HG02943 (cell line): ENCODE measurements around the gene NOXA1.
"Not testable (repeated sequence)": the region's sequence is repeated elsewhere in the genome, so short reads cannot be mapped to it uniquely, and the experiment has no call there.

Source experiments
- ATAC-seq: cut with Tn5 transposase; IDR thresholded peaks from one replicate; pipeline ENCODE4 v1.9.1; 2021; ENCODE audit warnings: mild to moderate bottlenecking, low read depth, moderate library complexity; ENCODE audit not compliant: unreplicated experiment

Gene NOXA1

GRCh38 chr9:137404961-137405567 lies 18.1 kb upstream of the NOXA1 start:
- no peak for ATAC-seq

- no peak for ATAC-seq
Measured at GRCh38 chr9:137405677-137406081, 17.5 kb upstream of the NOXA1 start.

GRCh38 chr9:137406085-137406760 lies 17.0 kb upstream of the NOXA1 start:
- ATAC-seq, result no peak

- no peak for ATAC-seq
Measured at GRCh38 chr9:137406876-137407589, 16.2 kb upstream of the NOXA1 start.

GRCh38 chr9:137407590-137408300 lies 15.4 kb upstream of the NOXA1 start:
- no peak for ATAC-seq

GRCh38 chr9:137408651-137409405 lies 14.4 kb upstream of the NOXA1 start:
- no peak for ATAC-seq

- ATAC-seq, result no peak
Measured at GRCh38 chr9:137409515-137409914, 13.7 kb upstream of the NOXA1 start.

GRCh38 chr9:137410236-137410890 lies 12.8 kb upstream of the NOXA1 start:
- not testable (repeated sequence) for ATAC-seq

- no peak for ATAC-seq
Measured at GRCh38 chr9:137410891-137411249, 12.3 kb upstream of the NOXA1 start.

GRCh38 chr9:137411260-137411644 lies 11.9 kb upstream of the NOXA1 start:
- no peak for ATAC-seq

GRCh38 chr9:137411645-137412380 lies 11.4 kb upstream of the NOXA1 start:
- no peak for ATAC-seq

- no peak for ATAC-seq
Measured at GRCh38 chr9:137412431-137412830, 10.8 kb upstream of the NOXA1 start.

GRCh38 chr9:137415451-137415850 lies 7.7 kb upstream of the NOXA1 start:
- ATAC-seq, result no peak

GRCh38 chr9:137416006-137416562 lies 7.1 kb upstream of the NOXA1 start:
- ATAC-seq, result no peak

- no peak for ATAC-seq
Measured at GRCh38 chr9:137416563-137417151, 6.5 kb upstream of the NOXA1 start.

- ATAC-seq, result no peak
Measured at GRCh38 chr9:137417161-137418021, 5.8 kb upstream of the NOXA1 start.

- ATAC-seq, result no peak
Measured at GRCh38 chr9:137421838-137422603, 1.2 kb upstream of the NOXA1 start.
